Caki2 (cell line): ENCODE results near the gene CABP7. TPM values are rescaled to one million over a fixed set of nuclear protein-coding genes. Genes with fewer than 3 reads are reported as not detected.

Source experiments
- DNase-seq: peaks from one replicate; pipeline ENCODE4 v3.0.0-alpha.2; 2015; ENCODE audit warnings: low read depth
- in situ Hi-C: cut with HindIII; loops from 2 replicates; pipeline ENCODE4 v1.10.0; 2016; ENCODE audit warnings: low sequenced_read_pairs, low pct_unique_long_range_greater_than_20kb, mixed read lengths
- total RNA-seq: library from RNA; depleted of rRNA; stranded (reverse); fragments of >200 nt; shearing (Covaris generic); gene quantifications from 2 replicates; pipeline ENCODE4 v1.2.3, GENCODE V29; 2014; ENCODE audit warnings: low replicate concordance

Gene CABP7
- total RNA-seq, 1 experiment from 2014 or later, result not detected

GRCh38 chr22:29757096-29757495, 37.3 kb downstream of the CABP7 start:
- in situ Hi-C loops, result no loop called here

DNA sequence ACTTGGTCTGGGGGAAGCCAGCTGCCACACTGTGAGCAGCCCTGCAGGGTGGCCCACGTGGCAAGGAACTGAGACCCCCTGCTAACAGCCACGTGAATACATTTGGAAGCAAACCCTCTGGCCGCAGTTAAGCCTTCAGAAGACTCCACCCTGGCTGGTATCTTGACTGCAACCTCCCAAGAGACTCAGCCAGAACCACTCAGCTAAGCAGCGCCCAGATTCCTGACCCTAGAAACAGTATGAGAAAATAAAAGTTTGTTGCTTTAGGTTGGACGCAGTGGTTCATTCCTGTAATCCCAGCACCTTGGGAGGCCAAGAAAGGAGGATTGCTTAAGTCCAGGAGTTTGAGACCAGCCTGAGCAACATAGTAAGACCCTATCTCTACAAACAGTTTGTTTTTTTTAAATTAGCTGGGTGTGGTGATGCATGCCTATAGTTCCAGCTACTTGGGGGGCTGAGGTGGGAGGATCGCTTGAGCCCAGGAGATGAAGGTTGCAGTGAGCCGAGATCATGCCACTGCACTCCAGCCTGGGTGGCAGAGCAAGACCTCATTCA, 38.3 kb downstream of the CABP7 start:
- in situ Hi-C loops, result no loop called here
- no peak for DNase-seq

More at GRCh38 chr22:29757096-29757495, 37.3 kb downstream of the CABP7 start:
- DNase-seq, result no peak

DNA sequence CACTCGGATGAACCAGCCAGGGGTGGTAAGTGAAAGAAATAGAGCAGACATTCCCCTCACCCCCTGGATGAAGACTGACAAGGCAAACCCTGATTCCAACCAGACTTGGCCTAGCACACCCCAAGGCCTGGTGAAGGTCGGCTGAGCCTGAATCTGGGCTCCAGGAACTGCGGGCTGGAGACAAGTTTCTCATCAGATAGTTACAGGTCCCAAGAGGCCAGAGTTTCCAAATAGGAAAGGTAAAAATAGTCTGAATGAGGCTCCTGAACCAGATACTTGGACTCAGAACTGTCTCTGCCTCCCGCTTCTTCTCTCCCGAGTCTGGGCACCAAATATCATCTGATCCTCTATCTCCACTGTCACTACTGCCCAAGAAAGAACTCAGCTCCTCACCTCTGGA, 39.2 kb downstream of the CABP7 start:
- in situ Hi-C loops, result no loop called here
- DNase-seq, result no peak

DNA sequence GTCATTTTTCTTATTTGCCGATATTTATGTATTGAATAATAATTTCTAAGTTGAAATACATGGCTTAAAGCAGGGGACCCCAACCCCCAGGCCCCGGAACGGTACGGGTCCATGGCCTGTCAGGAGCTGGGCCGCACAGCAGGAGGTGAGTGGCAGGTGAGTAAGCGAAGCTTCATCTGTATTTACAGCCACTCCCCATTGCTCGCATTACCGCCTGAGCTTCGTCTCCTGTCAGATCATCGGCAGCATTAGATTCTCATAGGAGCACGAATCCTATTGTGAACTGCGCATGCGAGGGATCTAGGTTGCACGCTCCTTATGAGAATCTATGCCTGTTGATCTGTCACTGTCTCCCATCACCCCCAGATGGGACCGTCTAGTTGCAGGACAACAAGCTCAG, 42.5 kb downstream of the CABP7 start:
- no peak for DNase-seq
- in situ Hi-C loops, result no loop called here

DNA sequence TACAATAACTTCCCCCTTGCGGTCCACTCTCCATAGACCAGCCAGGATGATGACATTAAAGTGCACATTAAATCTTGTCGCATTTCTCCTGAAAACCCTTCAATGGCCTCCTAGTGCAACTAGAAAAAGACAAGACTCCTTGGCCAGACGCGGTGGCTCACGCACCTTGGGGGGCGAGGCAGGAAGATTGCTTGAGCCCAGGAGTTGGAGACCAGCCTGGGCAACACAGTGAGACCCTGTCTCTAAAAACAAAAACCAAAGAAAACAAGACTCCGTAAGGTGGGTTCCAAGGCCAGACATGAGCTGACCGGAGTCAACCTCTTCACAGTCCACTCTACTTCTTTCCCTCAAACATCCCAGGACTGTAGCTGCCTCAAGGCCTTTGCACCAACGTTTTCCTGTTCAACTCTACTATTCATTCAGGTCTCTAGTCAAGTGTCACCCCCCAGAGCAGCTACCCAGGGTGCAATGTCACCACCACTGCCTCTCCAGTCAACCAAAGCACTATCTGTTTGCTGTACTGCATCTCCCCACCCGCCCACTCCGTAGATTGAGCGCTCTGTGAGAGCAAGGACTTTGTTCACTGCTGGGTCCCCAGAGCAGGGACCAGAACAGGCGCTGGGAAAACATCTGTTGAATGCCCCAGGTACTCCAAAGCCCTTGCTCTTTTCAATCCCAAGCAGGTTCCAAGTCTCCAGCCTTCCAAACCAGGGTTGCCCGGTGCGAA, 46.3 kb downstream of the CABP7 start:
- in situ Hi-C loops, result no loop called here
- no peak for DNase-seq

GRCh38 chr22:29766632-29767170, 46.9 kb downstream of the CABP7 start, which contains the start of gene ZMAT5:
ZMAT5 (minus strand) TSS chr22:29767007; CDS start chr22:29748544, 18,463 bp downstream.
- in situ Hi-C loops, result no loop called here
- DNase-seq, result peak; percentile 99

GRCh38 chr22:29767171-29768051, 47.6 kb downstream of the CABP7 start, which contains the start of gene UQCR10:
UQCR10 (plus strand) TSS chr22:29767369; CDS start chr22:29767399, 30 bp downstream.
- DNase-seq, result peak; percentile 95
- in situ Hi-C loops, result no loop called here

DNA sequence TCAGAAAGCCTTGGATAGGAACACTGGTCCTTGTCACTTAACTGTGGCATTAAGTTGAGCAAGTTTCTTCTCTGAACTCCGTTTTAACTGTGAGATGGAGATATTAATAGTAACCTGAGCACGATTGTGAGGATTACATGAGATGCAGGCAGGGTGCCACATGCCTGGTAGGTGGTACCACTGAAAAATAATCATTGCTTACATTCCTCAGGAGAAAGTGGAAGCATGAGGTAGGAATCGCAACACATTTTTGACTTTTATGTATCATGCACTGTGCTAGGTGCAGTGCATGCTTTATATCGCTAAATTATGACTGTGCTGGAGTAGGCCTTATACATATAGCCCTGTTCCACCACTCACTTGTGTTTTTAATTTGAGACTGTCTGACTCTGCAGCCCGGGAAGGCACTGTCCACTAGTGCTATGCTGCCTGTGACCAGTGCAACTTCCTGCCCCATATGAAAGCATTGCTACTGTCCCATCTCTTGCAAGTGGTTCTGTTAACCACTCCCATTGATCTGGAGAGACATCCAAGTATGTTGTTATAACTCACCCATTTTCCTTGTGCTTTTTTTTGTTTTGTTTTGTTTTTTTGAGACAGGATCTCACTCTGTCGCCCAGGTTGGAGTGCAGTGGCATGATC, 48.4 kb downstream of the CABP7 start:
- in situ Hi-C loops, result no loop called here
- no peak for DNase-seq

- DNase-seq, result no peak
These were observed 50.0 kb downstream of the CABP7 start for GRCh38 chr22:29769723-29770321.

GRCh38 chr22:29772170-29772641, 52.4 kb downstream of the CABP7 start:
- in situ Hi-C loops, result no loop called here
- peak; percentile 23 for DNase-seq

More at GRCh38 chr22:29769723-29770321, 50.0 kb downstream of the CABP7 start:
- in situ Hi-C loops, result no loop called here

- DNase-seq, result peak; percentile 28
These were observed 53.4 kb downstream of the CABP7 start for GRCh38 chr22:29773233-29773632.

GRCh38 chr22:29780220-29780619, 60.4 kb downstream of the CABP7 start:
- no peak for DNase-seq
- in situ Hi-C loops, result no loop called here

More at GRCh38 chr22:29773233-29773632, 53.4 kb downstream of the CABP7 start:
- in situ Hi-C loops, result no loop called here

GRCh38 chr22:29780748-29781676, 61.2 kb downstream of the CABP7 start:
- DNase-seq, result no peak
- in situ Hi-C loops, result no loop called here
